ENCODE measurements around the gene C10orf67. TPM values are rescaled to one million over a fixed set of nuclear protein-coding genes. Genes with fewer than 3 reads are reported as not detected.

C10orf67 gene
- total and polyA plus RNA-seq, 9 of the 15 experiments (the other 6 are each of a cell fraction or from before 2014, with no cell fraction given): not detected

DNA sequence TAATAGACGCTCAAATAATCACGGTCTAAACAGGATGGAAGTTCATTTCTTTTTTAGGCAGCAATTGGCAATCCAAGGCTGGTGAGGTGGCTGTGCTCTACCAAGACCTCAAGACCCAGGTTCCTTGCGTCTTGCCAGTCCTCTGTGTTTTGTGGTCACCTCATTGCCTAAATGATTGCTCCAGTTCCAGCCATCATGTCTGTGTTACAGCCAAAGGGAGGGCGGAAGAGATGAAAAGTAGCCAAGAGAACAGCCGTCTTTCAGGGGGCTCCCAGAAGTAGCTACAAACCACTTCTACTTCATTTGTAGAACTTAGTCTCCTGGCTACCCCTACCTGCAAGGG, 19.2 kb upstream of the C10orf67 start (continued):
- no peak for TF ChIP-seq FOXA1 (IDR thresholded peaks at IDR 0.05; ENCODE audit: borderline replicate concordance)
- TF ChIP-seq SLC30A9 (CRISPR knock-in tag; IDR thresholded peaks at IDR 0.05): no peak
- no peak for TF ChIP-seq TAF7 (tag; IDR thresholded peaks at IDR 0.05)

DNA sequence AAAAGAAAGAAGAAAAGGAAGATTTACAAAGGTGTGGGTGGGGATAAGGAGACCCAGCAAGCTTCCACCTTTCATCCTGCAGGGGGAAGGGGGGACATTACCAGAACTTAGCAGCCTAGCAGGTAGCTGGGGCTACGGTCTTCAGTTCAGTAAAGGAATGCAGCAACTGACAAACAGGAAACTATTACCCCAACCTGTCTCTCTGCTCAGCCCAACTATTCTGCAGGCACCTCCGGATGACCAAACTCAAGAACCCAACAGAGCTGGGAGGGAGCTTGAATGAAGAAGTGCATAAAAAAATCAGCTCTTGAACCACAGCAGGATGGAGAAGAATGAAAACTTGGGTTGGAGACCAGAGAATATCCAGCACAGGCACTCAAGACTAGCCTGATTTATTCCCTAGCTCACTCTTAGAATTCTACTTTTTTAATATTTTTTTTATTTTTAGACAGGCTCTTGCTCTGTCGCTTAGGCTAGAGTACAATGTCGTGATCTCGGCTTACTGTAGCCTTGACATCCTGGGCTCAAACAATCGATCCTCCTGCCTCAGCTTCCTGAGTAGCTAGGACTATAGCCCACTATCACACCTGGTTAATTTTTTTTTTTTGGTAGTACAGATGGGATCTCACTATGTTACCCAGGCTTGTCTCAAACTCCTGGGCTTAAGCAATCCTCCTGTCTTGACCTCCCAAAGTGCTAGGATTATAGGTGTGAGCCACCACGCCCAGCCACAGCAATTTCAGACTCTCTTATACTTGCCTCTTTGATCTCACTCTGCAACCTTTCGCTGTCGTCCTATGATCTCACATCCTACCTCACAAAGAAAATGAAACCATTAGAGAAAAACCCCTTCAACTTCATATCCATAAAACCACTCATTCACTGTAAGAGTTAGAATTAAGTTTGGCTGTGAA, 18.5 kb upstream of the C10orf67 start:
- no peak for ATAC-seq
- H2AFZ ChIP-seq (ENCODE audit: low read depth, low read length): no peak overlapping the region
- intact Hi-C loops (cut with micrococcal nuclease): no loop called here
- FAIRE-seq: no peak
- BruUV-seq (replicated peaks): no TSS peak
- no peaks in the 10 kb centered on the region for H3K9me3 ChIP-seq (replicated peaks; ENCODE audit: control insufficient read depth, insufficient read depth, low read depth, low read length)
- no peak for DNase-seq (ENCODE audit: extremely low read depth in 1 of 4, low spot score in 3 of 4)
- H3K4me3 ChIP-seq: no peak overlapping the region
- H3K27ac ChIP-seq (ENCODE audit: extremely low read depth, low read depth, low read length): no peak overlapping the region
- WGBS (ENCODE audit: insufficient coverage, low coverage, missing lambda C conversion rate): under 1% methylated on average over 9 of the region's 9 CpGs
- H3K4me1 ChIP-seq (replicated peaks in 1 of 2; ENCODE audit: control insufficient read depth in 2 of 2, insufficient read depth in 2 of 2, low read length in 2 of 2): no peaks in the 10 kb centered on the region
- no peaks in the 10 kb centered on the region for H4K20me1 ChIP-seq (replicated peaks; ENCODE audit: control insufficient read depth, insufficient read depth, low read length)
- H3K27me3 ChIP-seq (ENCODE audit: control insufficient read depth in 2 of 2, insufficient read depth in 2 of 2, low read length in 2 of 2): no peaks in the 10 kb centered on the region
- no peaks in the 10 kb centered on the region for H3K79me2 ChIP-seq (ENCODE audit: control insufficient read depth, insufficient read depth, low read length)
- no peak overlapping the region for H3K4me2 ChIP-seq (ENCODE audit: insufficient read depth, low read length)
- in situ Hi-C loops (cut with MboI): no loop called here
- H3K9ac ChIP-seq (ENCODE audit: insufficient read depth in 1 of 2, low read depth in 2 of 2, low read length in 2 of 2): no peak overlapping the region
- H3K9me1 ChIP-seq (ENCODE audit: control insufficient read depth, insufficient read depth, low read length): no peaks in the 10 kb centered on the region
- ChIA-PET CTCF (ENCODE audit: low intra/inter-chr PET ratio) (no interaction called here), POLR2A (interaction anchor here (0.6 kb wide), 1 partner anchor 68 kb away, joined by 3 read pairs; no protein-coding TSS in a partner anchor)
- no peaks in the 10 kb centered on the region for H3K36me3 ChIP-seq (ENCODE audit: control insufficient read depth, insufficient read depth, low read length)
- TF ChIP-seq GATA2 (CRISPR knock-in tag; IDR thresholded peaks at IDR 0.05): no peak
- no peak for TF ChIP-seq BHLHE40 (IDR thresholded peaks at IDR 0.05; ENCODE audit: low read length)
- no peak for TF ChIP-seq TRIM28 (IDR thresholded peaks at IDR 0.05)
- TF ChIP-seq MCM2 (IDR thresholded peaks at IDR 0.05; ENCODE audit: low read depth): no peak
- TF ChIP-seq TRIM24 (IDR thresholded peaks at IDR 0.05): no peak
- TF ChIP-seq C11orf30 (IDR thresholded peaks at IDR 0.05; ENCODE audit: low read depth): no peak
- TF ChIP-seq, protein P1, sequence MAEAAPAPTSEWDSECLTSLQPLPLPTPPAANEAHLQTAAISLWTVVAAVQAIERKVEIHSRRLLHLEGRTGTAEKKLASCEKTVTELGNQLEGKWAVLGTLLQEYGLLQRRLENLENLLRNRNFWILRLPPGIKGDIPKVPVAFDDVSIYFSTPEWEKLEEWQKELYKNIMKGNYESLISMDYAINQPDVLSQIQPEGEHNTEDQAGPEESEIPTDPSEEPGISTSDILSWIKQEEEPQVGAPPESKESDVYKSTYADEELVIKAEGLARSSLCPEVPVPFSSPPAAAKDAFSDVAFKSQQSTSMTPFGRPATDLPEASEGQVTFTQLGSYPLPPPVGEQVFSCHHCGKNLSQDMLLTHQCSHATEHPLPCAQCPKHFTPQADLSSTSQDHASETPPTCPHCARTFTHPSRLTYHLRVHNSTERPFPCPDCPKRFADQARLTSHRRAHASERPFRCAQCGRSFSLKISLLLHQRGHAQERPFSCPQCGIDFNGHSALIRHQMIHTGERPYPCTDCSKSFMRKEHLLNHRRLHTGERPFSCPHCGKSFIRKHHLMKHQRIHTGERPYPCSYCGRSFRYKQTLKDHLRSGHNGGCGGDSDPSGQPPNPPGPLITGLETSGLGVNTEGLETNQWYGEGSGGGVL (CRISPR knock-in tag; IDR thresholded peaks at IDR 0.05): no peak
- TF ChIP-seq, protein P2, sequence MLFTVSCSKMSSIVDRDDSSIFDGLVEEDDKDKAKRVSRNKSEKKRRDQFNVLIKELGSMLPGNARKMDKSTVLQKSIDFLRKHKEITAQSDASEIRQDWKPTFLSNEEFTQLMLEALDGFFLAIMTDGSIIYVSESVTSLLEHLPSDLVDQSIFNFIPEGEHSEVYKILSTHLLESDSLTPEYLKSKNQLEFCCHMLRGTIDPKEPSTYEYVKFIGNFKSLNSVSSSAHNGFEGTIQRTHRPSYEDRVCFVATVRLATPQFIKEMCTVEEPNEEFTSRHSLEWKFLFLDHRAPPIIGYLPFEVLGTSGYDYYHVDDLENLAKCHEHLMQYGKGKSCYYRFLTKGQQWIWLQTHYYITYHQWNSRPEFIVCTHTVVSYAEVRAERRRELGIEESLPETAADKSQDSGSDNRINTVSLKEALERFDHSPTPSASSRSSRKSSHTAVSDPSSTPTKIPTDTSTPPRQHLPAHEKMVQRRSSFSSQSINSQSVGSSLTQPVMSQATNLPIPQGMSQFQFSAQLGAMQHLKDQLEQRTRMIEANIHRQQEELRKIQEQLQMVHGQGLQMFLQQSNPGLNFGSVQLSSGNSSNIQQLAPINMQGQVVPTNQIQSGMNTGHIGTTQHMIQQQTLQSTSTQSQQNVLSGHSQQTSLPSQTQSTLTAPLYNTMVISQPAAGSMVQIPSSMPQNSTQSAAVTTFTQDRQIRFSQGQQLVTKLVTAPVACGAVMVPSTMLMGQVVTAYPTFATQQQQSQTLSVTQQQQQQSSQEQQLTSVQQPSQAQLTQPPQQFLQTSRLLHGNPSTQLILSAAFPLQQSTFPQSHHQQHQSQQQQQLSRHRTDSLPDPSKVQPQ (CRISPR knock-in tag; IDR thresholded peaks at IDR 0.05; ENCODE audit: borderline replicate concordance): no peak
- no peak for TF ChIP-seq NCOR1 (IDR thresholded peaks at IDR 0.05)
- TF ChIP-seq KAT8 (IDR thresholded peaks at IDR 0.05; ENCODE audit: low read depth): no peak
- TF ChIP-seq FOXJ2 (tag; IDR thresholded peaks at IDR 0.05): no peak
- TF ChIP-seq MECOM (CRISPR knock-in tag; IDR thresholded peaks at IDR 0.05): no peak
- TF ChIP-seq, protein P3, sequence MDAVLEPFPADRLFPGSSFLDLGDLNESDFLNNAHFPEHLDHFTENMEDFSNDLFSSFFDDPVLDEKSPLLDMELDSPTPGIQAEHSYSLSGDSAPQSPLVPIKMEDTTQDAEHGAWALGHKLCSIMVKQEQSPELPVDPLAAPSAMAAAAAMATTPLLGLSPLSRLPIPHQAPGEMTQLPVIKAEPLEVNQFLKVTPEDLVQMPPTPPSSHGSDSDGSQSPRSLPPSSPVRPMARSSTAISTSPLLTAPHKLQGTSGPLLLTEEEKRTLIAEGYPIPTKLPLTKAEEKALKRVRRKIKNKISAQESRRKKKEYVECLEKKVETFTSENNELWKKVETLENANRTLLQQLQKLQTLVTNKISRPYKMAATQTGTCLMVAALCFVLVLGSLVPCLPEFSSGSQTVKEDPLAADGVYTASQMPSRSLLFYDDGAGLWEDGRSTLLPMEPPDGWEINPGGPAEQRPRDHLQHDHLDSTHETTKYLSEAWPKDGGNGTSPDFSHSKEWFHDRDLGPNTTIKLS (IDR thresholded peaks at IDR 0.05; ENCODE audit: borderline replicate concordance, low read depth): no peak
- no peak for TF ChIP-seq HIVEP1 (CRISPR knock-in tag; IDR thresholded peaks at IDR 0.05)

Data from K562 (cell line).